Vagina (tissue), 2 donors: ENCODE results near the gene CXCL13.

Source experiments
- POLR2AphosphoS5 ChIP-seq, 2 donors: sonication (generic); formaldehyde crosslinking; IDR thresholded peaks; one replicate each; pipeline ENCODE4 v1.9.0; 2017; ENCODE audit warnings: antibody characterized with exemption in 2 of 2, mild to moderate bottlenecking in 2 of 2, low read depth in 1 of 2; ENCODE audit not compliant: insufficient read depth in 1 of 2
- TF ChIP-seq, protein P1 (sequence below), 3 experiments: fragments of 450-650 bp in 2 of 3; fragments of 200-600 bp in 1 of 3; sonication (generic) in 1 of 3; IDR thresholded peaks; one replicate each; pipeline ENCODE4 v1.5.1; 2017 to 2019; ENCODE audit warnings: antibody characterized with exemption in 3 of 3, mild to moderate bottlenecking in 2 of 3, moderate library complexity in 2 of 3

DNA sequence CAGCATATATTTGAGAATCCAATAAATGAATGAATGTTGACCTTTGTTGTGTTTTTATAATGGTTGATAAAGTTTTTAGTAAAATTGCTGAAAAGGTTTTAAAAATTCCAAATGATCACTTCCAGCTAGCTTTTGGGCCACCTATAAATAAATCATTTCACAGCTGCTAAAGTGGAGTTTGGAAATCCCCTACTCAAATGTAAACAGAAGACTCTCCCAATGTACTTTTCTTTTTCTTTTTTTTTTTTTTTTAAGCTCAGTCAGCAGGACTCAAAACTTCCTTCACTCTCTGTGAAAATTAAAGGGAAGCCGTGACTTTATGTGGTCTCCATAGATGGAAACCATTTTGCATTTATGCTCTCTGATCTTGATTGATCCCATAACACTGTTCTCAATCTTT lies 45.2 kb downstream of the CXCL13 start:
- no peak for TF ChIP-seq POLR2AphosphoS5 (IDR thresholded peaks at IDR 0.05; ENCODE audit: insufficient read depth in 1 of 2, low read depth in 1 of 2)
- TF ChIP-seq, protein P1, sequence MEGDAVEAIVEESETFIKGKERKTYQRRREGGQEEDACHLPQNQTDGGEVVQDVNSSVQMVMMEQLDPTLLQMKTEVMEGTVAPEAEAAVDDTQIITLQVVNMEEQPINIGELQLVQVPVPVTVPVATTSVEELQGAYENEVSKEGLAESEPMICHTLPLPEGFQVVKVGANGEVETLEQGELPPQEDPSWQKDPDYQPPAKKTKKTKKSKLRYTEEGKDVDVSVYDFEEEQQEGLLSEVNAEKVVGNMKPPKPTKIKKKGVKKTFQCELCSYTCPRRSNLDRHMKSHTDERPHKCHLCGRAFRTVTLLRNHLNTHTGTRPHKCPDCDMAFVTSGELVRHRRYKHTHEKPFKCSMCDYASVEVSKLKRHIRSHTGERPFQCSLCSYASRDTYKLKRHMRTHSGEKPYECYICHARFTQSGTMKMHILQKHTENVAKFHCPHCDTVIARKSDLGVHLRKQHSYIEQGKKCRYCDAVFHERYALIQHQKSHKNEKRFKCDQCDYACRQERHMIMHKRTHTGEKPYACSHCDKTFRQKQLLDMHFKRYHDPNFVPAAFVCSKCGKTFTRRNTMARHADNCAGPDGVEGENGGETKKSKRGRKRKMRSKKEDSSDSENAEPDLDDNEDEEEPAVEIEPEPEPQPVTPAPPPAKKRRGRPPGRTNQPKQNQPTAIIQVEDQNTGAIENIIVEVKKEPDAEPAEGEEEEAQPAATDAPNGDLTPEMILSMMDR (IDR thresholded peaks at IDR 0.05) = no peak
